Stomach (tissue), 9 donors: Measurements from ENCODE around the gene ATP6V0C. TPM values are rescaled to one million over a fixed set of nuclear protein-coding genes. Genes with fewer than 3 reads are reported as not detected.

Experiments
- DNase-seq, 2 donors: peaks; one replicate each; pipeline versions ENCODE4 v3.0.0 to v3.0.0-alpha.2; 2013 to 2019
- H3K27ac ChIP-seq, 5 donors: fragments of 200-600 bp in 4 of 5; sonication (generic) in 4 of 5; one replicate each; pipeline ENCODE4 v1.5.1; 2013 to 2019; ENCODE audit warnings: mild to moderate bottlenecking in 1 of 5, moderate library complexity in 1 of 5
- H3K27me3 ChIP-seq, 3 donors: fragments of 200-600 bp; sonication (generic); one replicate each; pipeline ENCODE4 v1.5.1; 2017 to 2019; ENCODE audit warnings: mixed run types in 1 of 3
- H3K36me3 ChIP-seq, 4 donors: fragments of 200-600 bp; sonication (generic); 1 replicate in 3 of 4; 2 replicates in 1 of 4; pipeline ENCODE4 v1.5.1; 2016 to 2019
- H3K4me1 ChIP-seq, 4 donors: fragments of 200-600 bp; sonication (generic); one replicate each; pipeline ENCODE4 v1.5.1; 2016 to 2019
- H3K4me3 ChIP-seq, 4 donors: fragments of 200-600 bp; sonication (generic) in 3 of 4; one replicate each; pipeline ENCODE4 v1.5.1; 2016 to 2019; ENCODE audit warnings: mild to moderate bottlenecking in 1 of 4
- H3K9me3 ChIP-seq, 4 donors: fragments of 200-600 bp; sonication (generic); one replicate each; pipeline ENCODE4 v1.5.1; 2016 to 2019
- CTCF ChIP-seq, 7 experiments: fragments of 450-650 bp in 4 of 7; fragments of 200-600 bp in 3 of 7; sonication (generic) in 3 of 7; IDR thresholded peaks; one replicate each; pipeline ENCODE4 v1.5.1; 2016 to 2019; ENCODE audit warnings: antibody characterized with exemption in 7 of 7, control low read depth in 2 of 7, mild to moderate bottlenecking in 1 of 7
- EP300 ChIP-seq: sonication (generic); formaldehyde crosslinking; IDR thresholded peaks from one replicate; pipeline ENCODE4 v1.6.1; 2017; ENCODE audit warnings: antibody characterized with exemption
- POLR2A ChIP-seq, 4 donors: fragments of 450-650 bp; IDR thresholded peaks; one replicate each; pipeline ENCODE4 v1.6.1; 2016; ENCODE audit warnings: antibody characterized with exemption in 4 of 4, control low read depth in 2 of 4, mild to moderate bottlenecking in 1 of 4, moderate library complexity in 1 of 4
- POLR2AphosphoS5 ChIP-seq, 3 donors: sonication (generic); formaldehyde crosslinking; IDR thresholded peaks; one replicate each; pipeline ENCODE4 v1.6.1; 2016; ENCODE audit warnings: antibody characterized with exemption in 3 of 3
- WGBS, 5 donors: extraction: QIAGEN DNeasy Blood & Tissue Kit in 3 of 5; methylation state at CpG; one replicate each; pipeline versions ENCODE4 v1.1.5 to v1.1.7; 2013 to 2018; 5-methylcytosine and 5-hydroxymethylcytosine counted together
- intact Hi-C: fragments of 100-400 bp; cut with DNase I; formaldehyde crosslinking; loops from one replicate; pipeline ENCODE4 v1.15.1; 2023; ENCODE audit warnings: low total_unique reads
- polyA plus RNA-seq, 3 donors: library from polyadenylated mRNA; stranded (reverse); fragments of 200-250 nt; gene quantifications; one replicate each; pipeline ENCODE4 v1.2.3, GENCODE V29; 2013
- total RNA-seq, 5 donors: library from RNA; depleted of rRNA; stranded (reverse); fragments of >200 nt; gene quantifications; one replicate each; pipeline versions ENCODE4 v1.1.0 to v1.2.3, GENCODE V29; 2014 to 2016
- donor health status: healthy with polysubstance abuse.
- donor health status: Bipolar disorder and iron deficiency.
- donor health status: healthy.

Gene ATP6V0C
- total and polyA plus RNA-seq, 8 donors, result 8.1 to 169 (median 75.3) TPM

DNA sequence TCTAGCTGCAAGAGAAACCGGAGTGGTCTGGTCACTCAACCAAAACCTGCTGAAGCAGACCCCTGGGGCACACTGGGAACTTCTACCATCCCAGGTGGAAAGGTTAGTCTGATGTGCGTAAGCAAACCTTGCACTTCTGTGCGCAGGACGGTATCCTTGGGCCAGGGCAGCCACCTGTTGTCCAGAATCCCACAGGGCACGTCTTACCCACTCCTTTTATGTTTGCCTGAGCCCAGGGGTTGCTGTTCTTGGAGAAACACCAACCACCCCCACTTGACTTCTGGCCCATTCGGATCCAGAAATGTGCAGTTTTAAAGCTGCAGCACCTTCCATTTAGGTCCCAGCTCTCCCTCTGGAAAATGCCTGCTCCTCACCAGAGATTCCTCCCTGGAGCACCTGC, 20.1 kb upstream of the ATP6V0C start:
- no peak overlapping the region for H3K4me3 ChIP-seq
- TF ChIP-seq POLR2AphosphoS5 (IDR thresholded peaks at IDR 0.05), result no peak
- TF ChIP-seq POLR2A (IDR thresholded peaks at IDR 0.05), result no peak
- TF ChIP-seq CTCF (IDR thresholded peaks at IDR 0.05), result no peak
- no peak for TF ChIP-seq EP300
- no peaks in the 10 kb centered on the region for H3K9me3 ChIP-seq
- H3K36me3 ChIP-seq, result peaks cover 0 to 51% (median 38%) of the 10 kb centered on the region in 4 donors
- intact Hi-C loops, result loop anchor here (10.0 kb wide), 1 partner anchor 299 kb away; the partner anchor contains the start of gene CASKIN1
- H3K27me3 ChIP-seq, result no peaks in the 10 kb centered on the region
- H3K27ac ChIP-seq, result no peak overlapping the region
- peaks cover 3 to 15% (median 12%) of the 10 kb centered on the region in 4 donors for H3K4me1 ChIP-seq
- DNase-seq, result no peak
- 73 to 92% (median 88%) methylated on average over 6 of the region's 6 CpGs for WGBS, 5 donors

- Histone ChIP-seq H3K27ac (no peak overlapping the region), H3K4me3 (no peak overlapping the region), H3K36me3 (peaks cover 0 to 61% (median 48%) of the 10 kb centered on the region in 4 donors), H3K27me3 (no peaks in the 10 kb centered on the region), H3K9me3 (no peaks in the 10 kb centered on the region), H3K4me1 (peaks cover 3 to 24% (median 15%) of the 10 kb centered on the region in 4 donors)
- intact Hi-C loops, result loop anchor here (5.0 to 10.0 kb wide), 2 partner anchors 152 to 300 kb away; partner anchors contain the start of genes ABCA3 and CASKIN1
- no peak for DNase-seq
- whole genome bisulfite sequencing, 5 donors, result 79 to 93% (median 86%) methylated on average over 5 of the region's 5 CpGs
- TF ChIP-seq CTCF (IDR thresholded peaks at IDR 0.05) (no peak), EP300 (no peak), POLR2AphosphoS5 (IDR thresholded peaks at IDR 0.05) (no peak), POLR2A (IDR thresholded peaks at IDR 0.05) (no peak)
Measured at GRCh38 chr16:2494616-2495015, 19.1 kb upstream of the ATP6V0C start.

GRCh38 chr16:2495041-2495440, 18.7 kb upstream of the ATP6V0C start:
- no peaks in the 10 kb centered on the region for H3K9me3 ChIP-seq
- no peak overlapping the region for H3K4me3 ChIP-seq
- no peak for DNase-seq
- H3K4me1 ChIP-seq, result peaks cover 3 to 24% (median 15%) of the 10 kb centered on the region in 4 donors
- no peak for TF ChIP-seq POLR2AphosphoS5 (IDR thresholded peaks at IDR 0.05)
- no peak for TF ChIP-seq POLR2A (IDR thresholded peaks at IDR 0.05)
- TF ChIP-seq CTCF (IDR thresholded peaks at IDR 0.05), result no peak
- TF ChIP-seq EP300, result no peak
- peaks cover 0 to 61% (median 51%) of the 10 kb centered on the region in 4 donors for H3K36me3 ChIP-seq
- H3K27me3 ChIP-seq, result no peaks in the 10 kb centered on the region
- no peak overlapping the region for H3K27ac ChIP-seq
- intact Hi-C loops, result loop anchor here (5.0 to 10.0 kb wide), 2 partner anchors 153 to 300 kb away; partner anchors contain the start of genes ABCA3 and CASKIN1
- WGBS, 5 donors, result 92 to 95% (median 95%) methylated on average over 5 of the region's 5 CpGs

- WGBS, 5 donors, result 92 to 95% (median 94%) methylated on average over 30 to 62 of the region's 62 CpGs
- Histone ChIP-seq H3K4me1 (peaks cover 10 to 32% (median 22%) of the 10 kb centered on the region in 4 donors), H3K27ac (no peak overlapping the region), H3K27me3 (no peaks in the 10 kb centered on the region), H3K9me3 (no peaks in the 10 kb centered on the region), H3K36me3 (peaks cover 0 to 57% (median 42%) of the 10 kb centered on the region in 4 donors), H3K4me3 (no peak overlapping the region)
- intact Hi-C loops, result loop anchor here (5.0 to 10.0 kb wide), 2 partner anchors 154 to 302 kb away; partner anchors contain the start of genes ABCA3 and CASKIN1
- TF ChIP-seq EP300 (no peak), CTCF (IDR thresholded peaks at IDR 0.05) (no peak), POLR2AphosphoS5 (IDR thresholded peaks at IDR 0.05) (no peak), POLR2A (IDR thresholded peaks at IDR 0.05) (no peak)
- no peak for DNase-seq
Measured at GRCh38 chr16:2496223-2497115, 17.3 kb upstream of the ATP6V0C start.
